GM21786 (cell line): ENCODE data around the gene L1TD1.
"Not testable (repeated sequence)": the region's sequence is repeated elsewhere in the genome, so short reads cannot be mapped to it uniquely, and the experiment has no call there.

Experiments
- ATAC-seq: cut with Tn5 transposase; IDR thresholded peaks from one replicate; pipeline ENCODE4 v1.9.1; 2021; ENCODE audit not compliant: unreplicated experiment

L1TD1 gene

GRCh38 chr1:62194651-62195544, at the start of gene L1TD1:
Gene L1TD1, plus strand, starts transcription at chr1:62194849. Its CDS starts 11,780 bp downstream, at chr1:62206629.
- no peak for ATAC-seq

DNA sequence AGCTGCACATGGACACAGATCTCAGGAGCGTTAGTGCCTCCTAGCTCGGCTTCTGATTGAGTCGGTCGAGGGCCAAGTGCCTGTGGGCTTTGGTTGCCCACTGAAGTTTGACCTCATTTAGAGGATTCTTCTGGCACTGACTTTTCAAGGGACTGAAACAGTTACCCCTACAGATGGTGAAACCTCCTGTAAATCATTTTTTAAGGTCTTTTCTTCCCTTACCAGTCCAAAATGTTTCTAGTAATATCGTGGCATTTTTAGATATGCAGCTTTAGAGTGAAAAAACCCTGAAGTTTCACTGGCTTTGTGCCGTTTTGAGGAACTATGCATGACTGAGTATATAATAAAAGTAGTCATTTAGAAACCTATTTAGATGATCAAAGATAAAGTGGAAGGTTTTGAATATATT, 34.7 kb upstream of the L1TD1 start:
- peak; percentile 84 for ATAC-seq

DNA sequence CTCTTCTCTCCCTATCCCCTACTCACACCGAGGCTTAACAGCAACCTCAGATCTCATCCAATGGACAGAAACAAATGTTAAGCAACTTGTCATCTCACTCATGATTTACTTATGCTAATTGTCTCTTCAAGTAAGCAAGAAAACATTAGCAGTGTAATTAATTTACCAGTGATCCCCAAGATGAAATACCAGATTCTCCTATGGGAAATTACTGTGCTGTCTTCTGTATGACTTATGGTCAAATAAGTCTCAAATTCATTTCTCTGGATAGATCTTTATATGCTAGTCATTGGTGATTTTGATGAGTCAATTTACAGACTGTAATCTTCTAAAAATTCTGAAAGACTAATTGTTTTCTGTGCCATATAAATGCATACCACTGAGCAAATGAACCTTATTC, 32.9 kb upstream of the L1TD1 start:
- no peak for ATAC-seq

DNA sequence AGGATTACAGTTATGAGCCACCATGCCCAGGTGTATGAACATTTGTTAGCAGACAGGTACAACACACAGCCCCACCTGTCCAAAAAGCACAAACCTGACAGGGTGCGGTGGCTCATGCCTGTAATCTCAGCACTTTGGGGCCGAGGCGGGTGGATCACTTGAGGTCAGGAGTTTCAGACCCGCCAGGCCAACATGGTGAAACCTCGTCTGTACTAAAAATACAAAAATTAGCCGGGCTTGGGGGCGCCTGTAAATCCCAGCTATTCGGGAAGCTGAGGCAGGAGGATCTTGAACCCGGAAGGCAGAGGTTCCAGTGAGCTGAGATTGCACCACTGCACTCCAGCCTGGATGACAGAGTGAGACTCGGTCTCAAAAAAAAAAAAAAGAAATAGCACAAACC, 24.3 kb upstream of the L1TD1 start:
- not testable (repeated sequence) for ATAC-seq

DNA sequence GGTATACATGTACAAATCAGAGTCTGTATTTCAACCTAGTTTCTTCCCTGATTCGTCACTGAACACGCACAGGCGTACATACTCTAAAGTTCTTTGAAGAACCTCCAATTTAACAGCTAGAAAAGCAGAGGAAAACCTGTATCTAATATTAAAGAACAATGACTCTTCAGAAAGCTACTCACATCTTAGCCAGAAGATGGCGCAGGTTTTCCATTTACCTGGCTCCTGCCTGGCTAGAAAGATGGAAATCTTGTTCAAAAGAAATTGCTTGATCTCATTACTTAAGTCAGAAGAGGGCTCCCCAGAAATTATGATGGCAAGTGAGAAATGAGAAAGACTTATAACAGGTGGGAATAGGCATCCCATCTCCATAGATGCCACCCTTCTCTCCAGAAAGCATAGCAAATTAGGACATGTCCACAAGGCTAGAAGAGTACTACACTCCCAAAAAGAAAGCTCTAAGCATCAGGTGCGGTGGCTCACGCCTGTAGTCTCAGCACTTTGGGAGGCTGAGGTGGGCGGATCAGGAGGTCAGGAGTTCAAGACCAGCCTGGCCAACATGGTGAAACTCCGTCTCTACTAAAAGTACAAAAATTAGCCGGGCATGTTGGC, 19.0 kb upstream of the L1TD1 start:
- ATAC-seq, result no peak

GRCh38 chr1:62176597-62177312, 17.9 kb upstream of the L1TD1 start:
- no peak for ATAC-seq

DNA sequence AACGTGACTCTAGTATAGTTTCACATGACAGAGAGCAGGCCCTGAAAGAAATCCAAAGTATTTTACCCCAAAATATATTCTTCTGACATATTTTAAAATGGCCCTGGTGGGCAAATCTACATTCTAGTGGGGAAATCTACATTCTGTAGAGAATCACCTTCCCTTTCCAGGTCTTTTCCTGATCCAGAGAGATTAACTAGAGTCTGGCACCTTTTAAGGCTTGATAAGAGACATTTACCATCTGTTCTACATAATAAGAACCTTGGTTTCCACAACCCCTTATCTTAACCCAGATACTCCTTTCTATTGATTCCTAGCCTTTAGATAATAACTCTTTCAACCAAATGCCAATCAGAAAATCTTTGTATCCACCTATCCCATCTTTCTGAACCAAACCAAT, 17.0 kb upstream of the L1TD1 start:
- no peak for ATAC-seq

GRCh38 chr1:62178372-62178771, 16.3 kb upstream of the L1TD1 start:
- no peak for ATAC-seq

GRCh38 chr1:62180054-62180453, 14.6 kb upstream of the L1TD1 start:
- ATAC-seq, result not testable (repeated sequence)

DNA sequence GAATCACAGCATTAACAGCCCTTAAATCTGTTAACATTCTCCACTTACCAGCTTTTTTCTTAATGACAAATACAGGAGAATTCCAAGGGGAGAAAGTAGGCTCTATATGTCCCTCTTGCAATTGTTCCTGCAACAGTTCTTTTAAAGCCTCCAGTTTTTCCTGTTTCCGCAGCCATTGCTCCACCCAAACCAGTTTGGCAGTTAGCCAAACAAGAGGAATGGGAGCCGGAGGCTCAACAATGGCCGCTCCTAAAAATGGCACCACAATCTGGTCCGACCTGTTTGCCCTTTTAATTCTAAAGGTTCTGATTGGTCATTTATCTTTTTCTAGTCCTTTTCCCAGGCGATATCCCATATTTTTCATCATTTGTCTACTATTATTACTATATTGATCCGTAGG, 14.0 kb upstream of the L1TD1 start:
- no peak for ATAC-seq

- ATAC-seq, result no peak
These were observed 13.1 kb upstream of the L1TD1 start for GRCh38 chr1:62181532-62181931.

GRCh38 chr1:62182157-62182556, 12.5 kb upstream of the L1TD1 start:
- not testable (repeated sequence) for ATAC-seq

DNA sequence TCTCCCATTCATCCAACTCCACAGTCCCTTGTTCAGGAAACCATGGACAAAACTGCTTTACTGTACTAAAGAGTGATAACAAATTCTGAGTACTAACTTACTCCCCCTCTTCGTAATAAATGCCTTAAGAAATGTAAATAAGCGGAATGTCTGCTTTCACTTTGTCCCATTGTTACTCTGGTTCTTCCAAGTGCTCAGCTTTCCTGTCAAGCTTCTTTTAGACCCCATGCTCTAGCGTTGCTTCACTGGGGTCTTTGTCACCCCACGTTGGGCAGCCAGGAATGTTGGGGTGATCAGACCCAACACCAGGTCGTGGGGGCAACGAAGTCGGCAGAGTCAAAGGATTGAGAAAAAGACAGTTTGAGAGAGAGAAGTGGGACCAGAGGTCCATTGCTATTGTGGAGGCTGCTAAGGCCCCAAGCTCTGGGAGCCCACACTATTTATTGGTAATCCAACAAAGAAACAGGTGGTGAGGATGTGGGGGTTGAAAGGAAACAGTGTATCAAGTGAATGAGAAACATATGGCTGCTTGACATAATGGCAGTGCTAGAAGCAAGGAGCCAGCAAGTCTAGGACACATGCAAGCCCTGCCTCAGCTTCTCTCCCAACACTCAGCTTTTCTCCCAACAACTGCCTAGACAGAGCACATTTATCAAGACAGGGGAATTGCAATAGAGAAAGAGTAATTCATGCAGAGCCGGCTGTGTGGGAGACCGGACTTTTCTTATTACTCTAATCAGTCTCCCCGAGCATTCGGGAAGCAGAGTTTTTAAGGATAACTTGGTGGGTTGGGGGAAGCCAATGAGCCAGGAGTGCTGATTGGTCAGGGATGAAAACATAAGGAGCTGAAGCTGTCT, 11.3 kb upstream of the L1TD1 start:
- ATAC-seq, result not testable (repeated sequence)

DNA sequence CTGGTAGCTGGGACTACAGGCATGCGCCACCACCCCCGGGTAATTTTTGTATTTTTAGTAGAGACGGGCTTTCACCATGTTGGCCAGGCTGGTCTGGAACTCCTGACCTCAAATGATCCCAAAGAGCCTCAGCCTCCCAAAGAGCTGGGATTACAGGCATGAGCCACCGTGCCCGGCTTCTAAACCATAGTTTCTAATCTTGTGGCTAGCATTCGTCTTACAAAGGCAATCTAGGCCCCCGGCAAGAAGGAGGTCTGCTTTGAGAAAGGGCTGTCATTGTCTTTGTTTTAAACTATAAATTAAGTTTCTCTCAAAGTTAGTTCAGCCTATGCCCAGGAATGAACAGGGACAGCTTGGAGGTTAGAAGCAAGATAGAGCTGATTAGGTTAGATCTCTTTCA, 10.3 kb upstream of the L1TD1 start:
- ATAC-seq, result no peak

- not testable (repeated sequence) for ATAC-seq
These were observed 9.4 kb upstream of the L1TD1 start for GRCh38 chr1:62185233-62185632.

- ATAC-seq, result no peak
These were observed 9.0 kb upstream of the L1TD1 start for GRCh38 chr1:62185677-62186076.

DNA sequence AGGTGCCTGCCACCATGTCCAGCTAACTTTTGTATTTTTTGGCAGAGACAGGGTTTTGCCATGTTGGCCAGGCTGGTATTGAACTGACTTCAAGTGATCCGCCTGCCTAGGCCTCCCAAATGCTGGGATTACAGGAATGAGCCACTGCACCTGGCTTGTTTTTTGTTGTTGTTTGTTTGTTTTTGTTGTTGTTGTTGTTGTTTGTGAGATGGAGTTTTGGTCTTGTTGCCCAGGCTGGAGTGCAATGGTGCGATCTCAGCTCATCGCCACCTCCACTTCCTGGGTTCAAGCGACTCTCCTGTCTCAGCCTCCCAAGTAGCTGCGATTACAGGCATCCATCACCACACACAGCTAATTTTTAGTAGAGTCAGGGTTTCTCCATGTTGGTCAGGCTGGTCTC, 7.1 kb upstream of the L1TD1 start:
- ATAC-seq, result no peak

- no peak for ATAC-seq
These were observed 6.5 kb upstream of the L1TD1 start for GRCh38 chr1:62188111-62188510.

DNA sequence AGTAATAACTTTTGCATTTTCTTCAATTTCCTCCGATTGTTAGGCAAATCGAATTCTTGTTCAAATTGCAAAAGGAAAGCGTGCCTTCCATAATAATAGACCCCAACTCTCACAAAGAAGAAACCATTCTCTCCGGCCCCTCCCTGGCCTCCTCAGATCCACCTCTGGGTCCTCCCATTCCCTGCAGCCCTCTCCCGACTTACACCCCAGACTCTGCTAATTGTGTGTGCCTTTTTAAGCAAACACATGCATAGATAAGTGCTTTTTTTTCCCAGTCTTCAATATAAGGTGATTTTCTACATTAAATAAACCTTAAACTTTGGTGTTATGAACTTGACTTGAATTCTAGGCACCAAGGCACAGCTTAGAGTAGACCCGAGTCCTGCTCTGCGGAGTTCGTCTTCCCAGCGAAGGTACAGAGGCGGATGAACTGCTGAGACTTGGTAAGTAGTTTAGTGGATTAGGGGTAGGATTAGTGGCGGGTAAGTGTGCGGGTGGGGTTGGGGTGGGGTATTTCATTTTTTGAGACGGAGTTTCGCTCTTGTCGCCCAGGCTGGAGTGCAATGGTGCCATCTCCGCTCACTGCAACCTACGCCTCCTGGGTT, 1.5 kb downstream of the L1TD1 start:
- no peak for ATAC-seq

DNA sequence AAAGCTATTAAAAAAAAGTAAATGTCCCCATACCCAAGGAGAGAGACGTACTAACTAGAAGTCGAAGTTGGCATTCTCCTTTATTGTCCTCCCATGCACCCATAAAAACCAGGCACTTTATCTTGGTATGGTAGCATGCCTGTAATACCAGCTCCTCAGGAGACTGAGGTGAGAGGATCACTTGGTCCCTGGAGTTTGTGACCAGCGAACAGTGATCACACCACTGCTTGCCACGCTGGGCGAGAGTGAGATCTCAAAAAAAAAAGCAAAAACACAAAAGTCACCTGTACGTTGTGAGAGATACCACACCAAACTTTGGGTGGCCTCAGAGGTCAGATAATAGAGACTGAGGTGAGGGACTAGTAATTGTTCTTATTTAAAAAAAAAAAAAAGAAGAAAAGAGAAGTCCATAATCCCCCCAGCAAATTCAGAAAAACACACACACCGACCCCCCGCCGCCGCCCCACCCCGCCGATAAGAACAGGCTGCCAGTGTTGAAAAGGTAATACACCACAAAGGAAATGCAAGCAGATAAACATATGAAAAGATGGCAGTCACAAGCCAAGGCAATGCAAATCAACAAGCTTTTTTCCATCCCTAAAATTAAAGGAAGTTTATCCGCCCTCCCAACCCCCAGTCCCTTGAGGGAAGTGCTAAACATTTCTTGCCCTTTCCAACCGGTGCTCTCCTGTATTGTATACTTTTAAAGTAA, 3.6 kb downstream of the L1TD1 start:
- no peak for ATAC-seq
